ENCODE measurements around the gene ARHGEF11.

ARHGEF11 gene

GRCh38 chr1:156894711-156895454 is 150.7 kb downstream of the ARHGEF11 start:
- H3K79me2 ChIP-seq (ENCODE audit: control insufficient read depth, low read length): no peaks in the 10 kb centered on the region
- H3K27me3 ChIP-seq (ENCODE audit: control insufficient read depth, low read length): peaks cover 50% of the 10 kb centered on the region
- TF ChIP-seq CTCF (IDR thresholded peaks at IDR 0.05; ENCODE audit: low read depth, low read length, poor library complexity, severe bottlenecking) (no peak), EZH2phosphoT487 (IDR thresholded peaks at IDR 0.05; ENCODE audit: borderline replicate concordance, low read length) (no peak)
- no peaks in the 10 kb centered on the region for H3K36me3 ChIP-seq (ENCODE audit: control insufficient read depth, low read length)
- H3K9me2 ChIP-seq (replicated peaks; ENCODE audit: control insufficient read depth, low read length): no peaks in the 10 kb centered on the region
- 0 out of 2 replicates have a peak, but pooled peaks cover 3% of the 10 kb centered on the region for H4K20me1 ChIP-seq (ENCODE audit: control insufficient read depth, insufficient read depth, low read depth, low read length)
- H3K4me1 ChIP-seq (ENCODE audit: control insufficient read depth, low read length): 0 out of 2 replicates have a peak, but pooled peaks cover 3% of the 10 kb centered on the region
- H3K4me2 ChIP-seq (ENCODE audit: low read length): no peak overlapping the region
- no peaks in the 10 kb centered on the region for H3F3A ChIP-seq (ENCODE audit: control insufficient read depth, insufficient read depth)
- no peak overlapping the region for H3K4me3 ChIP-seq (ENCODE audit: low read length)
- H3K9me3 ChIP-seq (ENCODE audit: control insufficient read depth, insufficient read depth, low read length): no peaks in the 10 kb centered on the region
- no peak overlapping the region for H3K27ac ChIP-seq (ENCODE audit: low read depth, low read length)

- Histone ChIP-seq H3K4me3 (ENCODE audit: low read length) (no peak overlapping the region), H3K27me3 (ENCODE audit: control insufficient read depth, low read length) (peaks cover 45% of the 10 kb centered on the region), H3K9me3 (ENCODE audit: control insufficient read depth, insufficient read depth, low read length) (no peaks in the 10 kb centered on the region), H3K27ac (ENCODE audit: low read depth, low read length) (no peak overlapping the region), H4K20me1 (ENCODE audit: control insufficient read depth, insufficient read depth, low read depth, low read length) (0 out of 2 replicates have a peak, but pooled peaks cover 3% of the 10 kb centered on the region), H3K9me2 (replicated peaks; ENCODE audit: control insufficient read depth, low read length) (no peaks in the 10 kb centered on the region), H3K4me1 (ENCODE audit: control insufficient read depth, low read length) (0 out of 2 replicates have a peak, but pooled peaks cover 3% of the 10 kb centered on the region), H3K4me2 (ENCODE audit: low read length) (no peak overlapping the region), H3F3A (ENCODE audit: control insufficient read depth, insufficient read depth) (no peaks in the 10 kb centered on the region), H3K36me3 (ENCODE audit: control insufficient read depth, low read length) (no peaks in the 10 kb centered on the region), H3K79me2 (ENCODE audit: control insufficient read depth, low read length) (no peaks in the 10 kb centered on the region)
- TF ChIP-seq CTCF (IDR thresholded peaks at IDR 0.05; ENCODE audit: low read depth, low read length, poor library complexity, severe bottlenecking): no peak
- no peak for TF ChIP-seq EZH2phosphoT487 (IDR thresholded peaks at IDR 0.05; ENCODE audit: borderline replicate concordance, low read length)
Measured at GRCh38 chr1:156894001-156894400, 151.5 kb downstream of the ARHGEF11 start.

GRCh38 chr1:156893048-156893953 is 152.2 kb downstream of the ARHGEF11 start, which contains the start of gene PEAR1:
Gene PEAR1, plus strand, starts transcription at chr1:156893718. Its CDS starts 10,209 bp downstream, at chr1:156903927.
- Histone ChIP-seq H3K4me2 (ENCODE audit: low read length) (peak within 1 kb of the TSS; percentile 35), H3K27ac (ENCODE audit: low read depth, low read length) (no peak within 1 kb of the TSS)

More at GRCh38 chr1:156893048-156893953, 152.2 kb downstream of the ARHGEF11 start, which contains the start of gene PEAR1:
- no peak for TF ChIP-seq CTCF (IDR thresholded peaks at IDR 0.05; ENCODE audit: low read depth, low read length, poor library complexity, severe bottlenecking)
- no peak for TF ChIP-seq EZH2phosphoT487 (IDR thresholded peaks at IDR 0.05; ENCODE audit: borderline replicate concordance, low read length)
- Histone ChIP-seq H3F3A (ENCODE audit: control insufficient read depth, insufficient read depth) (no peaks in the 10 kb centered on the region), H4K20me1 (ENCODE audit: control insufficient read depth, insufficient read depth, low read depth, low read length) (0 out of 2 replicates have a peak, but pooled peaks cover 3% of the 10 kb centered on the region), H3K9me2 (replicated peaks; ENCODE audit: control insufficient read depth, low read length) (no peaks in the 10 kb centered on the region), H3K79me2 (ENCODE audit: control insufficient read depth, low read length) (no peaks in the 10 kb centered on the region), H3K9me3 (ENCODE audit: control insufficient read depth, insufficient read depth, low read length) (no peaks in the 10 kb centered on the region), H3K4me1 (ENCODE audit: control insufficient read depth, low read length) (0 out of 2 replicates have a peak, but pooled peaks cover 3% of the 10 kb centered on the region), H3K27me3 (ENCODE audit: control insufficient read depth, low read length) (peaks cover 38% of the 10 kb centered on the region), H3K36me3 (ENCODE audit: control insufficient read depth, low read length) (no peaks in the 10 kb centered on the region), H3K4me3 (ENCODE audit: low read length) (no peak within 1 kb of the TSS)

Data from DOHH2 (cell line).